Suppressor macrophage treated with lipopolysaccharide for 1 hour (primary cell): ENCODE measurements around the gene APLP2.

Source experiments
- DNase-seq, 3 donors: peaks; one replicate each; pipeline ENCODE4 v3.0.0-alpha.2; 2020 to 2022

APLP2 gene

GRCh38 chr11:130121445-130121978 lies 51.8 kb downstream of the APLP2 start:
- DNase-seq, result peak; percentile 26 to 35 (median 33)

- DNase-seq, result peak in 1 of 3 donors; percentile 34
Observed at GRCh38 chr11:130122141-130122575, 52.5 kb downstream of the APLP2 start.

GRCh38 chr11:130123414-130124040 lies 53.8 kb downstream of the APLP2 start:
- no peak for DNase-seq

GRCh38 chr11:130124096-130124495 lies 54.4 kb downstream of the APLP2 start:
- peak; percentile 92 to 99 (median 98) for DNase-seq

- no peak for DNase-seq
Observed at GRCh38 chr11:130125638-130126037, 55.9 kb downstream of the APLP2 start.

- peak in 1 of 3 donors; percentile 23 for DNase-seq
Observed at GRCh38 chr11:130126516-130126915, 56.8 kb downstream of the APLP2 start.

- no peak for DNase-seq
Observed at GRCh38 chr11:130127509-130127908, 57.8 kb downstream of the APLP2 start.

- no peak for DNase-seq
Observed at GRCh38 chr11:130128626-130129025, 58.9 kb downstream of the APLP2 start.

- no peak for DNase-seq
Observed at GRCh38 chr11:130129922-130130321, 60.2 kb downstream of the APLP2 start.

- DNase-seq, result peak; percentile 67 to 82 (median 75)
Observed at GRCh38 chr11:130131961-130132850, 62.5 kb downstream of the APLP2 start.

GRCh38 chr11:130133716-130134115 lies 64.0 kb downstream of the APLP2 start:
- no peak for DNase-seq

GRCh38 chr11:130136107-130136506 lies 66.4 kb downstream of the APLP2 start:
- DNase-seq, result no peak

- DNase-seq, result no peak
Observed at GRCh38 chr11:130137999-130138398, 68.3 kb downstream of the APLP2 start.

- no peak for DNase-seq
Observed at GRCh38 chr11:130139401-130139800, 69.7 kb downstream of the APLP2 start.

- no peak for DNase-seq
Observed at GRCh38 chr11:130141561-130142341, 72.1 kb downstream of the APLP2 start.

GRCh38 chr11:130144141-130144540 lies 74.4 kb downstream of the APLP2 start:
- DNase-seq, result no peak

GRCh38 chr11:130144861-130145281 lies 75.2 kb downstream of the APLP2 start:
- no peak for DNase-seq

GRCh38 chr11:130145311-130145812 lies 75.7 kb downstream of the APLP2 start:
- DNase-seq, result no peak

- DNase-seq, result peak; percentile 54 to 66 (median 65)
Observed at GRCh38 chr11:130145975-130146776, 76.5 kb downstream of the APLP2 start.

- peak; percentile 88 to 95 (median 93) for DNase-seq
Observed at GRCh38 chr11:130146796-130147195, 77.1 kb downstream of the APLP2 start.

- DNase-seq, result no peak
Observed at GRCh38 chr11:130148796-130149326, 79.2 kb downstream of the APLP2 start.

GRCh38 chr11:130150790-130151189 lies 81.1 kb downstream of the APLP2 start:
- DNase-seq, result no peak
